ENCODE results near the gene IL9R.
"Not testable (repeated sequence)": the region's sequence is repeated elsewhere in the genome, so short reads cannot be mapped to it uniquely, and the experiment has no call there.

Gene IL9R

GRCh38 chrX:155998116-155998515 lies 620 bp downstream of the IL9R start:
- DNase-seq (ENCODE audit: extremely low read depth in 1 of 2, low read depth in 1 of 2), result no peak

- no peak for DNase-seq (ENCODE audit: extremely low read depth in 1 of 2, low read depth in 1 of 2)
These were observed 1.4 kb downstream of the IL9R start for GRCh38 chrX:155998761-155999510.

- DNase-seq (ENCODE audit: extremely low read depth in 1 of 2, low read depth in 1 of 2), result not testable (repeated sequence)
These were observed 2.3 kb downstream of the IL9R start for GRCh38 chrX:155999751-156000150.

GRCh38 chrX:156000361-156000926 lies 2.9 kb downstream of the IL9R start:
- no peak for DNase-seq (ENCODE audit: extremely low read depth in 1 of 2, low read depth in 1 of 2)

GRCh38 chrX:156001001-156001666 lies 3.6 kb downstream of the IL9R start:
- DNase-seq (ENCODE audit: extremely low read depth in 1 of 2, low read depth in 1 of 2), result no peak

GRCh38 chrX:156001667-156002021 lies 4.1 kb downstream of the IL9R start:
- no peak for DNase-seq (ENCODE audit: extremely low read depth in 1 of 2, low read depth in 1 of 2)

- no peak for DNase-seq (ENCODE audit: extremely low read depth in 1 of 2, low read depth in 1 of 2)
These were observed 5.0 kb downstream of the IL9R start for GRCh38 chrX:156002507-156002906.

- no peak for DNase-seq (ENCODE audit: extremely low read depth in 1 of 2, low read depth in 1 of 2)
These were observed 6.1 kb downstream of the IL9R start for GRCh38 chrX:156003486-156004185.

- DNase-seq (ENCODE audit: extremely low read depth in 1 of 2, low read depth in 1 of 2), result no peak
These were observed 6.8 kb downstream of the IL9R start for GRCh38 chrX:156004256-156004655.

GRCh38 chrX:156004740-156005139 lies 7.2 kb downstream of the IL9R start:
- DNase-seq (ENCODE audit: extremely low read depth in 1 of 2, low read depth in 1 of 2), result no peak

- no peak for DNase-seq (ENCODE audit: extremely low read depth in 1 of 2, low read depth in 1 of 2)
These were observed 7.6 kb downstream of the IL9R start for GRCh38 chrX:156005144-156005543.

- not testable (repeated sequence) for DNase-seq (ENCODE audit: extremely low read depth in 1 of 2, low read depth in 1 of 2)
These were observed 9.0 kb downstream of the IL9R start for GRCh38 chrX:156006468-156006867.

GRCh38 chrX:156008379-156008778 lies 10.9 kb downstream of the IL9R start:
- not testable (repeated sequence) for DNase-seq (ENCODE audit: extremely low read depth in 1 of 2, low read depth in 1 of 2)

- no peak for DNase-seq (ENCODE audit: extremely low read depth in 1 of 2, low read depth in 1 of 2)
These were observed 11.4 kb downstream of the IL9R start for GRCh38 chrX:156008915-156009314.

GRCh38 chrX:156009691-156010090 lies 12.2 kb downstream of the IL9R start:
- DNase-seq (ENCODE audit: extremely low read depth in 1 of 2, low read depth in 1 of 2), result not testable (repeated sequence)

GRCh38 chrX:156013286-156013953 lies 15.9 kb downstream of the IL9R start:
- not testable (repeated sequence) for DNase-seq (ENCODE audit: extremely low read depth in 1 of 2, low read depth in 1 of 2)

GRCh38 chrX:156019846-156020245 lies 22.4 kb downstream of the IL9R start:
- not testable (repeated sequence) for DNase-seq (ENCODE audit: extremely low read depth in 1 of 2, low read depth in 1 of 2)

- DNase-seq (ENCODE audit: extremely low read depth in 1 of 2, low read depth in 1 of 2), result not testable (repeated sequence)
These were observed 25.5 kb downstream of the IL9R start for GRCh38 chrX:156023002-156023401.

GRCh38 chrX:156024949-156025492 lies 27.5 kb downstream of the IL9R start:
- not testable (repeated sequence) for DNase-seq (ENCODE audit: extremely low read depth in 1 of 2, low read depth in 1 of 2)

- DNase-seq (ENCODE audit: extremely low read depth in 1 of 2, low read depth in 1 of 2), result not testable (repeated sequence)
These were observed 31.2 kb downstream of the IL9R start for GRCh38 chrX:156028653-156029237.
